Heart right ventricle (tissue), 16 donors: Measurements from ENCODE around the gene AK2. TPM values are rescaled to one million over a fixed set of nuclear protein-coding genes. Genes with fewer than 3 reads are reported as not detected.

Experiments used
- ATAC-seq, 8 donors: fragments of 200-7000 bp; cut with Tn5 transposase; one replicate each; pipeline ENCODE4 v1.9.1; 2020; ENCODE audit warnings: mild to moderate bottlenecking in 8 of 8, moderate library complexity in 8 of 8, moderate number of reproducible peaks in 1 of 8
- DNase-seq, 2 donors: peaks; one replicate each; pipeline ENCODE4 v3.0.0-alpha.2; 2020
- H3K27ac ChIP-seq, 10 donors: fragments of 200-600 bp; sonication (generic) in 2 of 10; one replicate each; pipeline versions ENCODE4 v1.5.0 to v1.8.0; 2020 to 2022; ENCODE audit warnings: mild to moderate bottlenecking in 3 of 10
- H3K27me3 ChIP-seq, 7 donors: fragments of 200-600 bp; one replicate each; pipeline ENCODE4 v1.8.0; 2021 to 2022; ENCODE audit warnings: mild to moderate bottlenecking in 2 of 7
- H3K36me3 ChIP-seq, 9 donors: fragments of 200-600 bp; sonication (generic) in 1 of 9; one replicate each; pipeline versions ENCODE4 v1.5.0 to v1.8.0; 2020 to 2022; ENCODE audit warnings: mild to moderate bottlenecking in 2 of 9
- H3K4me1 ChIP-seq, 9 donors: fragments of 200-600 bp; sonication (generic) in 1 of 9; one replicate each; pipeline versions ENCODE4 v1.5.0 to v1.8.0; 2020 to 2022; ENCODE audit warnings: mild to moderate bottlenecking in 4 of 9
- H3K4me3 ChIP-seq, 10 donors: fragments of 200-600 bp; sonication (generic) in 2 of 10; one replicate each; pipeline versions ENCODE4 v1.5.0 to v1.8.0; 2020 to 2022; ENCODE audit warnings: mild to moderate bottlenecking in 7 of 10, moderate library complexity in 2 of 10
- H3K9me3 ChIP-seq, 11 donors: fragments of 200-600 bp in 10 of 11; sonication (generic) in 2 of 11; one replicate each; pipeline versions ENCODE4 v1.5.0 to v1.8.0; 2013 to 2022; ENCODE audit warnings: mild to moderate bottlenecking in 2 of 11, control low read depth in 1 of 11, moderate library complexity in 1 of 11
- CTCF ChIP-seq, 9 donors: fragments of 200-600 bp; sonication (generic) in 2 of 9; IDR thresholded peaks; one replicate each; pipeline versions ENCODE4 v1.5.0 to v1.8.0; 2021 to 2022; ENCODE audit warnings: antibody characterized with exemption in 9 of 9, mild to moderate bottlenecking in 5 of 9, moderate library complexity in 1 of 9
- WGBS, 2 donors: extraction: QIAGEN DNeasy Blood & Tissue Kit; methylation state at CpG; one replicate each; pipeline ENCODE4 v1.1.7; 2013; ENCODE audit warnings: inconsistent platforms in 1 of 2; 5-methylcytosine and 5-hydroxymethylcytosine counted together
- intact Hi-C, 10 donors: fragments of 100-400 bp; cut with DNase I; formaldehyde crosslinking; loops; one replicate each; pipeline versions ENCODE4 v1.11.1 to v1.14.2; 2022
- polyA plus RNA-seq, 2 donors: library from polyadenylated mRNA; stranded (reverse); fragments of 200-250 nt; gene quantifications; one replicate each; pipeline ENCODE4 v1.2.3, GENCODE V29; 2013
- total RNA-seq, 10 donors: library from RNA; stranded (reverse); fragmentation: NEBNext Ultra II Directional in 3 of 10; extraction: Animal tissue kit (Norgen Biotek cat#: 25700) in 3 of 10; gene quantifications; one replicate each; pipeline versions ENCODE4 v1.2.1 to v1.2.4, GENCODE V29; 2021 to 2023
- donor health status: Arrhythmogenic right ventricular cardiomyopathy.
- donor health status: ischemic (EF 13 %, LVEDD 7.1; RV severe dilation, severe dysfunction).
- donor health status: healthy with polysubstance abuse.
- donor health status: DM: no; HTN: yes; CAD: no.
- donor health status: DM: no; HTN: no; CAD: no.
- donor health status: ischemic (EF 25% LVEDD 6.9; RV normal size, moderate dysfunction).
- donor health status: ischemic (EF 25% LVEDD 5.7; RV mildly dilated, moderate dysfunction).
- donor health status: healthy.
- donor health status: DM: yes; HTN: yes; CAD: no.
- donor health status: Ischemic cardiomyopathy.
- donor health status: ischemic (EF 35%, LVEDD 5.7; RV mildly dilated, moderate dysfunction).
- donor health status: nonischemic (EF 11% LVEDD 7.7; RV severe dilation, severe dysfunction).
- donor health status: DM: yes; HTN: yes; CAD: no.
- donor health status: PGD.
- donor health status: ischemic (EF 29% LVEDD 5.4; RV normal size, mild dysfunction).
- donor health status: nonischemic (EF 23%, LVEDD 6.1; RV moderate dilation, normal function).

Gene AK2
- total and polyA plus RNA-seq, 12 donors: 93.3 to 305 (median 118) TPM

DNA sequence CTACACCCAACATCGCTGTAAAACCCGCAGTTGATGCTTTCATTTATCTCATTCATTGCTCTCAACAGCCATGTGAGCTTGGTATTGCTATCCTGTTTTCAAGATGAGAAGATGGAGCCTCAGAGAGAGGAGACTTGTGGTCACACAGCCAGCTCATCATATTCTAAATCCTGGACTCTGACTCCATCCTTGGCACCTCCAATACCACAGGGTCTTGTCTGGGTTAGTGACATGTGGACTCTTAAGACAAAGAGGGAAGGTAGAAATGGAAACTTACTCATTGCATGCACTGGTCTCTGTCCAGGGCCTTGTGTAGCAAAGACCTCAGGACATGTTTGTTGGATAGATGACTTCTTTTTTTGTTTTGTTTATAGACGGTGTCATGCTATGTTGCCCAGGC, 65.1 kb downstream of the AK2 start:
- ATAC-seq (no peak), DNase-seq (no peak)
- WGBS, 2 donors: 88 to 92% methylated on average over 3 of the region's 3 CpGs
- intact Hi-C loops: no loop called here
- H3K4me1 ChIP-seq: peaks cover 0 to 10% (median 8%) of the 10 kb centered on the region in 9 donors
- H3K9me3 ChIP-seq: no peaks in the 10 kb centered on the region
- no peak overlapping the region for H3K4me3 ChIP-seq
- H3K36me3 ChIP-seq: no peaks in the 10 kb centered on the region
- H3K27me3 ChIP-seq: peaks cover 0 to 24% (median 0%) of the 10 kb centered on the region in 7 donors
- no peak for TF ChIP-seq CTCF (IDR thresholded peaks at IDR 0.05)
- H3K27ac ChIP-seq: no peak overlapping the region

DNA sequence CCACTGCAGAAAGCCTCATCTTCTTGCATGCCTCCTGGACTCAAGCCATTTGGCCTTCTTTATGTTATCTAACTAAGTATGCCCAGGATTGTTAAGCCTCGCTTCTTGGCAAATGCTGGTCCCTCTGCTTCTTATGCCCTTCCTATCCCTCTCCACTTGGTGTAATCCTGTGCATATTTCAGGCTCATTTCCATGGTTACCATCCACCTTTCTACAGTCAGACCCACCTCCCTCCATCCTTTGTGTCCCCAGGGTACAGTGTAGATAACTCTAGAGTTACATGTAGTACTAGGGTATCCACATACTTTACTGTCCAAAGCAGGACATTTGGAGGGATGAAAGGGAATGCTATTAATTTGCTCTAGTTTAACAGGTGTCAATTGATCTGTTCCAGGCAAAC, 65.5 kb downstream of the AK2 start:
- Histone ChIP-seq H3K4me1 (peaks cover 0 to 10% (median 8%) of the 10 kb centered on the region in 9 donors), H3K27me3 (peaks cover 0 to 24% (median 0%) of the 10 kb centered on the region in 7 donors), H3K9me3 (no peaks in the 10 kb centered on the region), H3K27ac (no peak overlapping the region), H3K36me3 (no peaks in the 10 kb centered on the region), H3K4me3 (no peak overlapping the region)
- DNase-seq: no peak
- no peak for TF ChIP-seq CTCF (IDR thresholded peaks at IDR 0.05)
- 93 to 98% methylated on average over 1 of the region's 1 CpG for WGBS, 2 donors
- no peak for ATAC-seq
- intact Hi-C loops: no loop called here

- intact Hi-C loops: loop anchor here in 2 of 10 donors (5.0 kb wide), 2 partner anchors 38 to 68 kb away; partner anchors contain the start of gene AK2 (in 1 of the 2)
- no peak for ATAC-seq
These were observed 67.1 kb downstream of the AK2 start for GRCh38 chr1:32969566-32969965.

GRCh38 chr1:32967888-32968568, 68.7 kb downstream of the AK2 start:
- ATAC-seq: no peak
- TF ChIP-seq CTCF (IDR thresholded peaks at IDR 0.05): no peak
- 66 to 68% methylated on average over 4 of the region's 4 CpGs for WGBS, 2 donors
- Histone ChIP-seq H3K27me3 (peaks cover 0 to 23% (median 0%) of the 10 kb centered on the region in 7 donors), H3K4me3 (no peak overlapping the region), H3K36me3 (no peaks in the 10 kb centered on the region), H3K27ac (no peak overlapping the region), H3K4me1 (peaks cover 0 to 18% (median 14%) of the 10 kb centered on the region in 9 donors), H3K9me3 (no peaks in the 10 kb centered on the region)
- intact Hi-C loops: loop anchor here in 2 of 10 donors (5.0 kb wide), 2 partner anchors 39 to 69 kb away; partner anchors contain the start of gene AK2 (in 1 of the 2)
- DNase-seq: no peak

More at GRCh38 chr1:32969566-32969965, 67.1 kb downstream of the AK2 start:
- Histone ChIP-seq H3K36me3 (no peaks in the 10 kb centered on the region), H3K4me3 (no peak overlapping the region), H3K9me3 (no peaks in the 10 kb centered on the region), H3K4me1 (peaks cover 0 to 17% (median 8%) of the 10 kb centered on the region in 9 donors), H3K27ac (no peak overlapping the region), H3K27me3 (peaks cover 0 to 24% (median 0%) of the 10 kb centered on the region in 7 donors)
- DNase-seq: no peak
- no peak for TF ChIP-seq CTCF (IDR thresholded peaks at IDR 0.05)
